NOMO-1 treated with dmso at 0.1 percent for 144 hours (cell line): ENCODE data around the gene PNPLA2.

Experiments used
- DNase-seq: peaks from one replicate; lab custom pipeline; 2025; ENCODE audit not compliant: unreplicated experiment; lab: John Stamatoyannopoulos, UW

Gene PNPLA2

DNA sequence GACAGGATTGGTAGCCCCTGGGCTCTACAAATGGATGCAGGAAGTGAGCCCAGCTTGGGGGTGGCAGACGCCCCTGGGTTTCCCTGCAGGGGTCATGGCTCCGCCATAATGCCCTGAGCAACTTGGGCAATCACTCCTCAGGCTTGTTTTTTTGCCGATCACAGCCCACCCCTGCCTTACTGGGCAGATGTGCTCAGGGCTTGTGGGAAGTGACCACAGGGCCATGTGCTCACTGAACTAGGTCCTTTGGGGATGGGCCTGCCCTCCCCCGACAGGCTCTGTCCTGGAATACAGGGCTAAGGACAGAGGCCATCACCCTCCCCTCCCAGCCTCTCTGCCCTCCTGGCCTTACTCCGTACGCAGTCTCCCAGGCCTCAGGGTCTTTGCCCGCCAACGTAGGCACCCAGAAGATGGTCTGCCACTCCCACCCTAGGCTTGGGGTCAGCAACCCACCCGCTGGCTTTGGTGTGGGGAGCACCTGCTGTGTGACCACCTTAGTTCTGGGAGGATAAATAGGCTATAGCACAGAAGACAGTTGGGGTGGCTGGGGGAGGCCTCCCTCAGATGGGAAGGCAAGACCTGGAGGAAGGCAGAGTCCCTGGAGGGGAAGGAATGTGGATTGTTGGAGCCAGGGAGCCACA lies 5.1 kb upstream of the PNPLA2 start:
- no peak for DNase-seq

GRCh38 chr11:815675-816432 lies 2.9 kb upstream of the PNPLA2 start:
- no peak for DNase-seq

DNA sequence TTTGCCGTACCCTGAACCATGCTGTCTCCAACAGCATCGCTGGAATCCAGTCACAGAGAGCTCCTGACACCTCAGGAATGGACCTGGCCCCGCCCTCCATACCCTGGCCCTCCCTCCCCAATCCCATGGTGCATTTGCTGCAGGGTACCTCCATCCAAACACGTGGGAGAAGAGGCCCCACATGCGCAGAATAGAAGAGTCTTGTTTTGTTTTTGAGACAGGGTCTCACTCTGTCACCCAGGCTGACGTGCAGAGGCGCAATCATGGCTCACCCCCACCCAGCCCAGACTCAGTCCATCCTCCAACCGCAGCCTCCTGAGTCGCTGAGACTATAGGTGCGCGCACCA lies 2.3 kb upstream of the PNPLA2 start:
- DNase-seq = no peak

DNA sequence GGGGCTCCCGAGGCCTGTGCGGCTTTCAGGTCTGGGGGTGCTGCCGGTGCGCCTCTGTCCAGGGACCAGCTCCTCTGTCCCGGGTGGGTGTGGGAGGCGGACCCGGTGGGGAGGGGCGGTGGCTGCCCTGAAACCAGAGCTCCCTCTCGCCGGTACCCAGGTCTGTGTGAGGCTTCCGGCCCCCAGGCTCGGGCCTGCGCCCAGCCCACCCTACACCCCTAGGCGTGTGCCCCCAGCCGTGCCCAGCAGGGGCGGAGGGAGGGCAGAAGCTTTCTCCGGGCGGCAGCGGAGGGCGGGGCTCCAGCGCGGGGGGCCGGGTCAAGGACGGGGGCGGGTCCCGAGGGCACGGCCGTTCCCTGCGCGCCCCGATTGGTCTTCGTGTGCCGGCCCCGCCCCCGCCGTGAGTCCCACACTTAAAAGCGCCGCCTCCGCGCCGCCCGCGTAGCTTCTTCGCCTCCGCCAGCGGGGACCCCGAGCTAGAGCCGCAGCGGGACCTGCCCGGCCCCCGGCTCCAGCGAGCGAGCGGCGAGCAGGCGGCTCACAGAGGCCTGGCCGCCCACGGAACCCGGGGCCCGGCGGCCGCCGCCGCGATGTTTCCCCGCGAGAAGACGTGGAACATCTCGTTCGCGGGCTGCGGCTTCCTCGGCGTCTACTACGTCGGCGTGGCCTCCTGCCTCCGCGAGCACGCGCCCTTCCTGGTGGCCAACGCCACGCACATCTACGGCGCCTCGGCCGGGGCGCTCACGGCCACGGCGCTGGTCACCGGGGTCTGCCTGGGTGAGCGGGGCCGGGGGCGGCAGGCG lies 616 bp downstream of the PNPLA2 start:
- DNase-seq = peak; percentile 88

DNA sequence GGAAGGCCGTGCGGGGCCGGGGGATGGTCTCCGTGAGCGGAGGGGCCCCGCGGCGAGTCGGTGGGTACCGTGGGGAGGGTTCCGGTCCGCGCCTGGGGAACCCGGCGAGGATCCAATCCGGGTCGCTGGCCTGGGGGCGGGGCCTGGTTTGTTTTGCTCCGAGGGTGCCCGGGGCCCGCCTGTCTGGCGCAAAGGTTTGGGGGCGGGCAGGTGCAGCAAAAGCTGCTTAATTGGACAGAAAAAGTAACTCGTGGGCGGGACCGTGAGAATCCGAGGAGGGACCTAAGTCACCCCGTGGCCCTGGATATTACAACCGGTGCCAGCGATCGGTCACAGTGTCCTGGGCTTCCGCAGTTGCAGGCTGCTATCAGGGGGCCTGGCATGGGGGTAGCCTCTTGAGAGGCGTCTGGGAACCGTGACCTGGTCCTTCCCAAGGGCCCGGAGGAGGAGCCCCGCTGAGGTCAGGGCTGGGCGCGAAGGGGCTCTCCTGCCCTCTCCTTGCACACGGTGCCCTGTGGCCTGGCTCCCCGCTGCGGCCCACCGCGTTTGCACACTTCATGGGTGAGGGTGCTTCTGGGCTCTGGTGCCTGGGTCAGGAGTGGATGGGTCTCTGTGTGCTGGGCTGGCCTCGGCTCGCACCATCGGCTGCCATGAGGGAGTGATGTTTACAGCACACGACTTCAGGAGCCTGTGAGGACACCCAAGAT lies 1.4 kb downstream of the PNPLA2 start:
- peak; percentile 82 for DNase-seq

- no peak for DNase-seq
Measured at GRCh38 chr11:820655-821511, 2.2 kb downstream of the PNPLA2 start.

DNA sequence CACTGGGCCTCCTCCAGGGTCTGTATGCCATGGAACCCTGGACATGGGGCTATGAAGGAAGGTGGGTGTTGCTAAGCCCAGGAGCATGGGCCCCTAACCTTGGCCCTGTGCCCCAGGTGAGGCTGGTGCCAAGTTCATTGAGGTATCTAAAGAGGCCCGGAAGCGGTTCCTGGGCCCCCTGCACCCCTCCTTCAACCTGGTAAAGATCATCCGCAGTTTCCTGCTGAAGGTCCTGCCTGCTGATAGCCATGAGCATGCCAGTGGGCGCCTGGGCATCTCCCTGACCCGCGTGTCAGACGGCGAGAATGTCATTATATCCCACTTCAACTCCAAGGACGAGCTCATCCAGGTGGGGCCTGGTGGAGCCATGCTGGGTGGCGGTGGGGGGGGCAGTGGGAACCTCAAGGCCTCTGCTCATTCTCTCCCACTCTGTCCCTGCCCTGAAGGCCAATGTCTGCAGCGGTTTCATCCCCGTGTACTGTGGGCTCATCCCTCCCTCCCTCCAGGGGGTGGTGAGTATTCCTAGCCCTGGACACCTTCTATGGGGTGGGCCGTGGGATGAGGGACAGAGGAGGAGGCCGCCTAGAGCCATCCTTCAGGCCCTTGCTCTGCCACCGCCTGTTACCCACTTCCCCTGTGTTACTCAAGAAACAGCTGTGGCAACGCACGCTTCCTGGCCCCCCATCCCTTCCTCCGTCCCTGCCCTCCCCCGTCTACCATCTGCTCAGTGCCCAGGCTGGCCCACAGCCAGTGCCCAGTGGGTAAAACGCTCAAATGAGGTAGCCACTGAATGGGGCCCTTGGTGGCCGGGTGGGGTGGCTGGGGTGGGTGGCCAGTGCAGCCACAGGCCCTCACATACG lies 3.0 kb downstream of the PNPLA2 start:
- no peak for DNase-seq

DNA sequence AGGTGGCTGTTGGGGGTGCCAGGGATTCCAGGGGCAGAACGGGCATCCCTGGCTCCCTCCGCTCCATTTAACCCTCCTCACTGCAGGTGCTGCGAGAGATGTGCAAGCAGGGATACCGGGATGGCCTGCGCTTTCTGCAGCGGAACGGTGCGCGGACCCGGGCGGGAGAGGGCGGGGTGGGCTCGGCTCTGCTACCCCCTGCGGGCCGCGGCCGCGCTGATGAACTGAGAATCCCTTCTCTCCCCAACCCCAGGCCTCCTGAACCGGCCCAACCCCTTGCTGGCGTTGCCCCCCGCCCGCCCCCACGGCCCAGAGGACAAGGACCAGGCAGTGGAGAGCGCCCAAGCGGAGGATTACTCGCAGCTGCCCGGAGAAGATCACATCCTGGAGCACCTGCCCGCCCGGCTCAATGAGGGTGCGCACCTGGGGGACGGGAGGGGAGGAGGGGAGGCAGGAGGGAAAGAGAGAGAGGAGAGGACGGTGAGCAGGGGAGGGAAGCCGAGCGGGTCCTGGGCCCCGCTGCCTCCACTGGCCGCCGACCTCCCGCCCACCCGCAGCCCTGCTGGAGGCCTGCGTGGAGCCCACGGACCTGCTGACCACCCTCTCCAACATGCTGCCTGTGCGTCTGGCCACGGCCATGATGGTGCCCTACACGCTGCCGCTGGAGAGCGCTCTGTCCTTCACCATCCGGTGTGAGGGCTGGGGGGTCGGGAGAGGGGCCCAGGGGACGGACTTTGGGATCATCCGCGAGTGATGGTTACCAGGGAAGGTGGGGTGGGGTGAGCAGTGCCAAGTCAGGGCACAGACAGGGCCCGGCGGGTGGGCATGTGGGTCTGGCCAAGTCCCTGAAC lies 5.0 kb downstream of the PNPLA2 start:
- no peak for DNase-seq

- no peak for DNase-seq
Measured at GRCh38 chr11:824292-824880, 5.7 kb downstream of the PNPLA2 start.

DNA sequence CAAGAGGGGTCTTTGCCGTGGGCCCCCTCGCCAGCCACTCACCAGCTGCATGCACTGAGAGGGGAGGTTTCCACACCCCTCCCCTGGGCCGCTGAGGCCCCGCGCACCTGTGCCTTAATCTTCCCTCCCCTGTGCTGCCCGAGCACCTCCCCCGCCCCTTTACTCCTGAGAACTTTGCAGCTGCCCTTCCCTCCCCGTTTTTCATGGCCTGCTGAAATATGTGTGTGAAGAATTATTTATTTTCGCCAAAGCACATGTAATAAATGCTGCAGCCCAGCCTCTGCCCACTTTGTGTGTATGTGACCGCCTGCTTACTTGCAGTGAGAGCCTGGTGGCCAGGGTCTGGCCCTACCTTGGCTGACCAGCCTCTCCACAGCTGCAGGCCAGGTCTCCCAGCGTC lies 6.2 kb downstream of the PNPLA2 start:
- DNase-seq = no peak

DNA sequence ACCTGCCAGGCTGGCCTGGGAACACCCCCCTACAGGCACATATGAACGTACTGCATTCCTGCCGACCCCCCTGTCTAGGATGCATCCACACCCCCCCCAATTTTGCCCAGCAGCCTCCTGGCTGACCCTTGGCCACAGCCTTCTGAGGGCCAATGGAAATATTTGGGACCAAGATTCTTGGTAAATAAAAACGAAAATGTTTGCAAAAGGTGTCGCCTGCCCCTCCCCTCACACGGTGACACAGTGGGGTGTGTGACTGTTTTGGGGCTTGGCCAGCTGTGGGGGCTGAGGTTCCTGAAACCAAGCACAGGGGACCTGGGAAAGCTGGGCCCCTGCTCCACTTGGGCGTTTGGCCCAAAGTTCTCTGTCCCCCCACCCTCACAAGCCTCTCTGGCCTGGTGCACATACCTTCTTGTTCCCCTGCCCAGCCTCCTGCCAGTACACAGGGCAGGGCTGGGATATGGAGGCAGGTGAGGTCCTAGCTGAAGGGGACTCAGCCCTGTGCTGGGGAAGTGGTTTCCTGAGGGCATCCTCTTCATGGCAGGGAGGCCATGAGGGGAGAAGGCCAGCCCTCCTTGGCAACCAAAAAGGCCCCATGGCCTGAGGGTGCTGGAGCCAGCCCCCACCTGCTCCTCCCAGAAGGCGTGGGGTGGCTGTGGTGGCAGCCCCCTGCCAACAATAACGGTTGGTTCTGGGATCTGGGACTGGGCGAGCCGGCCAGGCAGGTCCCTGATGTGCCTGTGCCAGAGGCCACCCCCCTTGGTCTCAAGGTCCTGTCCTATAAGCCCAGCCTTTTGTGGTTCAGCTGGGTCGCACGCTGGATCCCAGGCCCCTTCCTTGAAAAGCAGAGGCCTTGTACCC lies 6.9 kb downstream of the PNPLA2 start:
- no peak for DNase-seq

GRCh38 chr11:826227-826621 lies 7.5 kb downstream of the PNPLA2 start:
- DNase-seq = no peak

DNA sequence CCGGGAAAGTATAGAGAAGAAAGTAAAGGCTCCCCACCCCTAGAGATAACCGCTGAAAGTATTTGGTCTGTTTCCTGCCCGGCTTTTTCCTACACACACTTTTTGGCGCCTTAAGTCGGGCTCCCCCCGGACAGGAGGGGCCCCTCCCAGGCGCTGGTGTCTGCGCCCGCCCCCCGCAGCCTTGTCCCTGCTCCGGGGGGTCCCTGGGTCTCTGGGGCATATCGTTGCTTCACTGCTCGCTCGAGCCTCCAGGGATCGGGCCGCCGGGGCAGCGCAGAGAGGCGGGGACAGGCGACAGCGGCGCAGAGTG lies 8.1 kb downstream of the PNPLA2 start:
- DNase-seq = no peak

- DNase-seq = no peak
Measured at GRCh38 chr11:827146-827896, 8.6 kb downstream of the PNPLA2 start.

- DNase-seq = no peak
Measured at GRCh38 chr11:827897-828192, 9.1 kb downstream of the PNPLA2 start, which contains the start of gene CRACR2B. TSS of gene CRACR2B (plus strand) at chr11:827919. CDS start at chr11:828608, 689 bp downstream.

GRCh38 chr11:828506-829175 lies 9.9 kb downstream of the PNPLA2 start:
- no peak for DNase-seq
